PFSK-1 (cell line): Measurements from ENCODE around the gene C5orf15.

ENCODE experiments used
- FOXP2 ChIP-seq: optimal IDR thresholded peaks from 2 replicates; pipeline ENCODE3; 2011; ENCODE audit warnings: borderline replicate concordance, control low read depth, inconsistent platforms; ENCODE audit not compliant: insufficient read depth; ENCODE audit errors: extremely low read length, extremely low read depth
- POLR2AphosphoS5 ChIP-seq: IDR thresholded peaks from 2 replicates; pipeline ENCODE4 v1.6.1; 2012; ENCODE audit warnings: low read depth, mild to moderate bottlenecking, control low read depth, low read length, moderate library complexity
- REST ChIP-seq, 2 experiments: IDR thresholded peaks; 2 replicates each; pipeline versions ENCODE4 v1.6.1 to v1.8.0; 2011 to 2012; ENCODE audit warnings: low read depth in 2 of 2, low read length in 2 of 2, control low read depth in 1 of 2, inconsistent platforms in 1 of 2, mild to moderate bottlenecking in 1 of 2, moderate library complexity in 1 of 2; ENCODE audit not compliant: insufficient read depth in 1 of 2
- SIN3A ChIP-seq: IDR thresholded peaks from 2 replicates; pipeline ENCODE4 v1.6.1; 2012; ENCODE audit warnings: mild to moderate bottlenecking, low read length, moderate library complexity, borderline replicate concordance; ENCODE audit not compliant: insufficient read depth
- TAF1 ChIP-seq: IDR thresholded peaks from 2 replicates; pipeline ENCODE4 v1.6.1; 2012; ENCODE audit warnings: low read length, control low read depth, borderline replicate concordance; ENCODE audit not compliant: insufficient read depth

- TF ChIP-seq REST (IDR thresholded peaks at IDR 0.05; ENCODE audit: insufficient read depth in 1 of 2, low read depth in 2 of 2, low read length in 2 of 2), result no peak
- TF ChIP-seq TAF1, result no peak
- no peak for TF ChIP-seq POLR2AphosphoS5
- TF ChIP-seq FOXP2, result no peak
- no peak for TF ChIP-seq SIN3A
These were observed 49.0 kb downstream of the C5orf15 start for GRCh38 chr5:133919148-133920136.
